ENCODE results near the gene ATCAY. TPM values are rescaled to one million over a fixed set of nuclear protein-coding genes. Genes with fewer than 3 reads are reported as not detected.
"Not testable (repeated sequence)": the region's sequence is repeated elsewhere in the genome, so short reads cannot be mapped to it uniquely, and the experiment has no call there.

Gene ATCAY
- polyA plus RNA-seq, 3 donors, result 0.15 to 0.70 (median 0.44) TPM

GRCh38 chr19:3852614-3853254 lies 27.8 kb upstream of the ATCAY start:
- DNase-seq, result no peak

GRCh38 chr19:3855320-3855719 lies 25.2 kb upstream of the ATCAY start:
- no peak for DNase-seq

- no peak for DNase-seq
These were observed 23.0 kb upstream of the ATCAY start for GRCh38 chr19:3857449-3858003.

- no peak for DNase-seq
These were observed 20.0 kb upstream of the ATCAY start for GRCh38 chr19:3860499-3860898.

- DNase-seq, result no peak
These were observed 17.5 kb upstream of the ATCAY start for GRCh38 chr19:3862826-3863500.

- no peak for DNase-seq
These were observed 16.8 kb upstream of the ATCAY start for GRCh38 chr19:3863648-3864047.

- DNase-seq, result no peak
These were observed 13.4 kb upstream of the ATCAY start for GRCh38 chr19:3866910-3867638.

- DNase-seq, result no peak
These were observed 12.3 kb upstream of the ATCAY start for GRCh38 chr19:3867971-3868769.

GRCh38 chr19:3868770-3869456 lies 11.6 kb upstream of the ATCAY start, which contains the start of gene ZFR2:
Gene ZFR2 (minus strand): TSS chr19:3869038. CDS start chr19:3869017, 21 bp downstream.
- DNase-seq, result no peak

GRCh38 chr19:3873151-3873550 lies 7.3 kb upstream of the ATCAY start:
- no peak for DNase-seq

GRCh38 chr19:3874695-3875094 lies 5.8 kb upstream of the ATCAY start:
- not testable (repeated sequence) for DNase-seq

- DNase-seq, result no peak
These were observed 829 bp upstream of the ATCAY start for GRCh38 chr19:3879656-3880055.

GRCh38 chr19:3881272-3882040 lies 971 bp downstream of the ATCAY start:
- DNase-seq, result no peak

- no peak for DNase-seq
These were observed 1.5 kb downstream of the ATCAY start for GRCh38 chr19:3882041-3882384.

GRCh38 chr19:3890591-3890990 lies 10.1 kb downstream of the ATCAY start:
- DNase-seq, result no peak

- no peak for DNase-seq
These were observed 13.2 kb downstream of the ATCAY start for GRCh38 chr19:3893509-3894179.

GRCh38 chr19:3894959-3895358 lies 14.5 kb downstream of the ATCAY start:
- DNase-seq, result not testable (repeated sequence)

GRCh38 chr19:3895788-3896187 lies 15.3 kb downstream of the ATCAY start:
- no peak for DNase-seq

- DNase-seq, result no peak
These were observed 17.5 kb downstream of the ATCAY start for GRCh38 chr19:3897936-3898335.

GRCh38 chr19:3898426-3898825 lies 17.9 kb downstream of the ATCAY start:
- no peak for DNase-seq

Data from renal pelvis (tissue), 4 donors.